Skeletal muscle satellite cell (primary cell): ENCODE measurements around the gene JMJD1C.
"Not testable (repeated sequence)": the region's sequence is repeated elsewhere in the genome, so short reads cannot be mapped to it uniquely, and the experiment has no call there.

Experiments
- H3K27me3 ChIP-seq: 2 replicates; pipeline ENCODE4 v1.7.0; 2013; ENCODE audit warnings: low read length; ENCODE audit not compliant: control insufficient read depth, insufficient read depth
- H3K36me3 ChIP-seq: 2 replicates; pipeline ENCODE4 v1.7.0; 2013; ENCODE audit warnings: mild to moderate bottlenecking, control low read depth, low read length; ENCODE audit not compliant: insufficient read depth
- H3K4me1 ChIP-seq: 2 replicates; pipeline ENCODE4 v1.7.0; 2013; ENCODE audit warnings: low read length; ENCODE audit not compliant: control insufficient read depth, insufficient read depth
- H3K4me2 ChIP-seq: 2 replicates; pipeline ENCODE4 v1.7.0; 2013; ENCODE audit warnings: mild to moderate bottlenecking, low read length
- H3K4me3 ChIP-seq: 2 replicates; pipeline ENCODE4 v1.7.0; 2013; ENCODE audit warnings: low read length
- H3K9ac ChIP-seq: 2 replicates; pipeline ENCODE4 v1.7.0; 2013; ENCODE audit warnings: mild to moderate bottlenecking, low read depth, low read length, moderate library complexity
- H3K9me3 ChIP-seq: replicated peaks from 2 replicates; pipeline ENCODE4 v1.7.0; 2013; ENCODE audit warnings: mild to moderate bottlenecking, control low read depth, low read length

The JMJD1C gene

GRCh38 chr10:63366933-63367332 lies 98.8 kb downstream of the JMJD1C start:
- Histone ChIP-seq H3K4me1 (peaks cover 9% of the 10 kb centered on the region), H3K9ac (no peak overlapping the region), H3K27me3 (no peaks in the 10 kb centered on the region), H3K4me2 (no peak overlapping the region), H3K36me3 (no peaks in the 10 kb centered on the region), H3K4me3 (no peak overlapping the region), H3K9me3 (no peaks in the 10 kb centered on the region)

GRCh38 chr10:63365976-63366765 lies 99.6 kb downstream of the JMJD1C start:
- H3K36me3 ChIP-seq: no peaks in the 10 kb centered on the region
- H3K9ac ChIP-seq: no peak overlapping the region
- H3K27me3 ChIP-seq: no peaks in the 10 kb centered on the region
- no peak overlapping the region for H3K4me3 ChIP-seq
- H3K9me3 ChIP-seq: no peaks in the 10 kb centered on the region
- H3K4me1 ChIP-seq: peaks cover 9% of the 10 kb centered on the region
- H3K4me2 ChIP-seq: no peak overlapping the region

GRCh38 chr10:63364918-63365317 lies 100.9 kb downstream of the JMJD1C start:
- no peak overlapping the region for H3K4me3 ChIP-seq
- H3K4me2 ChIP-seq: no peak overlapping the region
- no peaks in the 10 kb centered on the region for H3K9me3 ChIP-seq
- H3K4me1 ChIP-seq: peaks cover 9% of the 10 kb centered on the region
- no peak overlapping the region for H3K9ac ChIP-seq
- H3K27me3 ChIP-seq: no peaks in the 10 kb centered on the region
- H3K36me3 ChIP-seq: no peaks in the 10 kb centered on the region

GRCh38 chr10:63363951-63364350 lies 101.8 kb downstream of the JMJD1C start:
- Histone ChIP-seq H3K4me1 (peaks cover 15% of the 10 kb centered on the region), H3K36me3 (no peaks in the 10 kb centered on the region), H3K4me3 (no peak overlapping the region), H3K9me3 (no peaks in the 10 kb centered on the region), H3K27me3 (no peaks in the 10 kb centered on the region), H3K9ac (no peak overlapping the region), H3K4me2 (no peak overlapping the region)

GRCh38 chr10:63355682-63356081 lies 110.1 kb downstream of the JMJD1C start:
- H3K27me3 ChIP-seq: no peaks in the 10 kb centered on the region
- no peak overlapping the region for H3K9ac ChIP-seq
- H3K4me1 ChIP-seq: peaks cover 6% of the 10 kb centered on the region
- no peaks in the 10 kb centered on the region for H3K36me3 ChIP-seq
- H3K4me3 ChIP-seq: no peak overlapping the region
- H3K4me2 ChIP-seq: no peak overlapping the region
- no peaks in the 10 kb centered on the region for H3K9me3 ChIP-seq

- Histone ChIP-seq H3K4me1 (no peaks in the 10 kb centered on the region), H3K4me2 (no peak overlapping the region), H3K36me3 (no peaks in the 10 kb centered on the region), H3K27me3 (no peaks in the 10 kb centered on the region), H3K4me3 (no peak overlapping the region), H3K9me3 (no peaks in the 10 kb centered on the region), H3K9ac (no peak overlapping the region)
Measured at GRCh38 chr10:63352976-63353375, 112.8 kb downstream of the JMJD1C start.

GRCh38 chr10:63348245-63348850 lies 117.4 kb downstream of the JMJD1C start:
- Histone ChIP-seq H3K4me3 (no peak overlapping the region), H3K36me3 (no peaks in the 10 kb centered on the region), H3K27me3 (no peaks in the 10 kb centered on the region), H3K4me2 (no peak overlapping the region), H3K4me1 (peaks cover 4% of the 10 kb centered on the region), H3K9me3 (no peaks in the 10 kb centered on the region), H3K9ac (no peak overlapping the region)

- Histone ChIP-seq H3K4me1 (peaks cover 4% of the 10 kb centered on the region), H3K4me2 (no peak overlapping the region), H3K9ac (no peak overlapping the region), H3K36me3 (no peaks in the 10 kb centered on the region), H3K4me3 (no peak overlapping the region), H3K27me3 (no peaks in the 10 kb centered on the region), H3K9me3 (no peaks in the 10 kb centered on the region)
Measured at GRCh38 chr10:63346015-63346441, 119.7 kb downstream of the JMJD1C start.

- Histone ChIP-seq H3K27me3 (no peaks in the 10 kb centered on the region), H3K4me1 (peaks cover 4% of the 10 kb centered on the region), H3K9ac (no peak overlapping the region), H3K4me3 (no peak overlapping the region), H3K4me2 (no peak overlapping the region), H3K9me3 (no peaks in the 10 kb centered on the region), H3K36me3 (no peaks in the 10 kb centered on the region)
Measured at GRCh38 chr10:63344269-63344668, 121.5 kb downstream of the JMJD1C start.

GRCh38 chr10:63343476-63343875 lies 122.3 kb downstream of the JMJD1C start:
- peaks cover 4% of the 10 kb centered on the region for H3K4me1 ChIP-seq
- H3K9ac ChIP-seq: no peak overlapping the region
- no peak overlapping the region for H3K4me2 ChIP-seq
- no peaks in the 10 kb centered on the region for H3K27me3 ChIP-seq
- no peaks in the 10 kb centered on the region for H3K9me3 ChIP-seq
- H3K4me3 ChIP-seq: no peak overlapping the region
- H3K36me3 ChIP-seq: no peaks in the 10 kb centered on the region

- H3K36me3 ChIP-seq, H3K4me3 ChIP-seq, H3K4me1 ChIP-seq, H3K9me3 ChIP-seq, H3K9ac ChIP-seq, H3K4me2 ChIP-seq, H3K27me3 ChIP-seq: not testable (repeated sequence)
Measured at GRCh38 chr10:63339640-63340039, 126.1 kb downstream of the JMJD1C start.
